ENCODE data around the gene RAB28.

- TF ChIP-seq CTCF (IDR thresholded peaks at IDR 0.05; ENCODE audit: insufficient read depth, low read length, poor library complexity, severe bottlenecking), result no peak
- no peak for TF ChIP-seq EZH2phosphoT487 (conservative IDR thresholded peaks at IDR 0.05; ENCODE audit: low read length)
These were observed 31.1 kb upstream of the RAB28 start for GRCh38 chr4:13515268-13515667.
